A204.1 (cell line): ENCODE data around the gene ALDH1B1.
"Not testable (repeated sequence)": the region's sequence is repeated elsewhere in the genome, so short reads cannot be mapped to it uniquely, and the experiment has no call there.

Source experiments
- FAIRE-seq: peaks from 2 replicates; lab custom pipeline; 2012; peaks lifted over from hg19 to GRCh38; lab: Jason Lieb, UNC

Gene ALDH1B1

DNA sequence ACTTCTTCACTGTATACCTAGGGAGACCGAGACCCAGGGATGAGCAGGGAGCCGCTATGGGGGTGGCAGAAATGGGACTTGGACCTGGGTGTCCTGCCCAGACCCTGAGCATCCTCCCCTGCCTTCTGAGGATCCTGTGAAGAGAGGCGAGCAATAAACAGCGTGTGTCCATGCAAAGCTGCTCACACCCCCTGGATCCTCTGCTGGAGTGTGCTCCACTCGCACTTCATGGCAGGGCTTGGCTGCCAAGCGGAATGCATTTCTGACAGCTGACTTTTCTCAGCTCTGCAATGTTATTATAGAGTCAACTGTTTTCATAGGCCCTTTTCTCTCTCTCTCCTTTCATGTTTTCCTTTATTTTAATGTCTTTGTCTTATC, 31.0 kb upstream of the ALDH1B1 start:
- no peak for FAIRE-seq

DNA sequence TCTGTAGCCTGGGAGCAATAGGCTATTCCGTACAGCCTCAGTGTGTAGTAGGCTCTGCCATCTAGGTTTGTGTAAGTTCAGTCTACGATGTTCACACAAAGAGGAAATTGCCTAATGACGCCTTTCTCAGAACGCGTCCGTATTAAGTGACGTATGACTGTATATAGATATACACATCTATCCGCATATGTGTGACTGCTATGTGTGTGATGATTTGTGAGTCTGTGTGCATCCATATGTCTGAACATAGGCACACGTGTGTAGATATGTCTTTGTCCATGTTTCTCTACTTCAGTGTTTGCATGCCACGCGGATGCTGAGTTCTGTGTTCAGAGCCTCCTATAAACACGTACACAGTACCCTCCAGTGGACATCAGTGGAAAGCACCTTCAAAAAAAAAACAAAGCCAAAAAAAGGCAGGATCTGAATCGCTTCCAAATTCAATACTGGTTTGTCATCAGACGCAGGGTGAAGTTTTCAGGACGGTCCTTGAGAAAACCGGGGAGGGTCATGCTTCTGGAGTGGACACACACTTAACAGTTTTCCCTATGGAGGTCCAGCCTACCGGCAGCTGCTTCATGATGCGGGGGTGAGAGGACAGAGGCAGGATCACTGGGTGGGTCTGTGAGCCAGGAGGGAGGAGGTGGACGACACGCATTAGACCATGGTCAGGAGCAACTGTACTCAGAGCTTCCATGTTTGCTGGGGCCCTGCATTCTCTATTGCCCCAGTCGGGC, 29.5 kb upstream of the ALDH1B1 start:
- no peak for FAIRE-seq

DNA sequence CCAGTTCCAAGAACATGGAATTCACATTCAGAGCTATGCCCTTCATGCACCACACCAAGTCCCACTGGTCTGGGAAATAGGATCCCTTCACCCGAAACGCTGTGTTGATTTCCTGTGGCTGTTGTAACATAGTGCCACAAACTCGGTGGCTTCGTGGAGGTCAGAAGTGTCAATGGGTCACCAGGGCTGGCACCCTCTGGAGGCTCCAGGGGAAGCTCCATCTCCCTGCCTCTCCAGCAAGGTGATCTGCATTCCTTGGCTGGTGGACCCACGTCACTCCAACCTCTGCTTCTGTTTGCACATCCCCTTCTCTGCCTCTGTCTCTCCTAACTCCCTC, 28.9 kb upstream of the ALDH1B1 start:
- FAIRE-seq, result no peak

DNA sequence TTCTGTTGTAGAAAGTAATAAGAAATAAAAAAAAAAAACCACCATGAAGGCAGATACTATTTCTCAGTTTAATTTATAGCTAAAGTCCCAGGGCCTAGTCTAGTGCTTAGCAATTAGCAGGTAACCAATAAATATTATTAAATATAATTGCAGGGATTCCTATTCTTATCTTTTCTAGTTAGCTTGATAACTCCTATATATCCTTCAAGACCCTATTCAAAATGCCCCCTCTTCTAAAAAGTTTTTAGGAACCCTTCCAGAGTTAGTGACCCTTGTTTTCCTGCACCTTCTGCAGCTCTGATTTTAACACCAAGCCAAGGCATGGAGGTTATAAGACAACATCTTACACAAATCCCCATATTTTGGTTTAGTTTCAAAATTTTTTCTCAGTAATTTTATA, 24.6 kb upstream of the ALDH1B1 start:
- FAIRE-seq, result no peak

DNA sequence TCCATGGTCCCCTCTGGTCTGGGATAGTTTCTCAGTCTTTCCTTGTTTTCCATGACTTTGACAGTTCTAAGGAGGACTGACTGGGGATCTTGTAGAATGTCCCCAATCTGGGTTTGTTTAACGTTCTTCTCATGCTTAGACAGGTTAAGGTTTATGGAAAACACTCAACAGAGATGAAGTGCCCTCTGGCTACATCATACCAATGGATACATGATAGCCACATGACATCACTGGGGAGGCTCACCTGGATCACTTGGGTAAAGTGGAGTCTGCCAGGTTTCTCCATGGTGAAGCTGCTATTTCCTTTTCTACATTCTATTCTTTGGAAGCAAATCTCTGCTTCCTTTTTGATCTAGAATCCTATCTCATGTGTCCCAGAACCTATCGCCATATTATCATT, 23.8 kb upstream of the ALDH1B1 start:
- FAIRE-seq, result no peak

DNA sequence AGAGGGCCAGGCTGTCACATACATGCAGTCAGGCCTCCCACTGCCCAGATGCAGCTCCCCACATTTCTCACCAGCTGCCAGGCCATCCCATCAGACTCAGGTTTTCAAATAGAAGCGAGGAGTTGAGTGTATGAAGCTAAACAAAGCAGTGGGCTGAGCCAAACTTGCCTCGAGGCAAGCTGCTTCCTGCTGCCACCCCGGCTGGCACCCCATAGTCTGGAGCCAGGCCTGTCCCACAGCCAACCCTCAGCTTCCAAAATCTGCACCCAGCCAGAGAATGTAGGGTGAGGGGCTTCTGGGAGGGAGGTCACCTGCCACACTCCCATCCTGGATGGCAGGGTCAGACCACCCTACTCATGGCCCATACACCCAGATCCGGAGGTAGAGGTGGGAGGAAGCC, 22.3 kb upstream of the ALDH1B1 start:
- FAIRE-seq, result no peak

DNA sequence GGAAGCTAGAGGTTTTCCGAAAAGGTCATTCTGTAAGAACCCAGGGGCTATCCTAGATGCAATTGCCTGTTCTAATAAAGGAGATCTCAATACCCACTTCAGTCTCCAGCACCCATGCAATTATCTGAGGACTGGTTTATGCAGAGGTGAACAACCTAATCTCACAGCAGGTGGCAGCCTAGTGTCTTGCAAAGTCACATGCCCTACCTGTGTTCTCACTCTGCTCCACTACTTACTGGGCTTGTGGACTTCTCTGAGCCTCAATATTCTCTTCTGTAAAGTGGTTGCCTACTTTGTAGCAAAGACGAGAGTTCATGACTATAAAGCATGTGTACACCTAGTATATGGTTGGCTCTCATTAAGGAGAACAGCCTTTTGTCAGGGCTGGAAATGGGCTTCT, 21.0 kb upstream of the ALDH1B1 start:
- no peak for FAIRE-seq

DNA sequence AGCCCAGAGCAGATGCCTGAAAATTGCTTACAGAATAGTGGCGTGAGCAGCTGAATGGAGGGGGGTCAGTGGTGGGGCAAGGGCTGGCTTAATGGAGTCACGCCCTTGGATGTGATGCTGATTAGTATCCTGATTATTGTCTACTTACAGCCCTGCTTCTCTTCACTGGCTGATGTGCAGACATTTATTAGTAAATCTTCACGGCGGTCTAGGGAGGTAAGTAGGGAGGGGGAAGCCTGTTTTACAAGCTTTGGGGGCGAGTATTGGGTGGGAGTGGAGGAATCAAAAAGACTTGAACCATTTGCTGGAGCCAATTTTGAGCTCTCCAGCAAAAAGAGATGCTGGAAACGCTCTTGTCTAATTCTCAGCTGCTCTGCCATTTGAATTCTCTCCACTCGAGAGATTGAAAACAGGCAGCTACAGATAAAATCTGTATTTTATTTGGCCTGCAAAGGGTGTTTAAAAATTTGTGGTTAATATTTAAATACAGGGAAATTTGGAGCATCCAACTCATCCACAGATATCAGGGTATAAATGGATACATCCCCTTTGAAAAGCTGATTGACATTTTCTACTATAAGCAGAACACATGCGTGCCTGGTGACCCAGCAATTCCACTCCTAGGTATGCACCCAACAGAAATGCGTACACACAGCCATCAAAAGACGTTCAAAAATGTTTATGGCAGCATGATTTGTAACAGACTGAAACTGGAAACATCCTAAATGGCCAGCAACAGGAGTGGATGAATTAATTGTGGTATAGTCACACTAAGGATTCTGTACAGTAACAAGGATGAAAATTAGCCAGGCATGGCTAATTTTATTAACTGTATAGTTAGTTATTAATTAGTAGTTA, 19.5 kb upstream of the ALDH1B1 start:
- FAIRE-seq, result no peak

DNA sequence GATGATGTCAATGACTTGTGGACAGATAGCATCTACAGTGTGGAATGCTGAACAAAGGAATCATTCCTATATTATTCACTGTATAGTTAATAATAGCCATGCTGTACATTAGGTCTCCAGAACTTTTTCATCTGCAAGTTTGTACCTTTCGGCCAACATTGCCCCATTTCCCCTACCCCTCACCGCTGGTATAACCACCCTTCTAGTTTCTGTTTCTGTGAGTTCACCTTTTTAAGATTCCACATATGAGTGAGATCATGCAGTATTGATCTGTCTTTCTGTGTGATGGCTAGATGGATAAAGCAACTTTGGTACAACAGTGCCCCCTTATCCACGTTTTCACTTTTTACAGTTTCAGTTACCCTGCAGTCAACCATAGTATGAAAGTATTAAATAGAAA, 18.8 kb upstream of the ALDH1B1 start:
- no peak for FAIRE-seq

DNA sequence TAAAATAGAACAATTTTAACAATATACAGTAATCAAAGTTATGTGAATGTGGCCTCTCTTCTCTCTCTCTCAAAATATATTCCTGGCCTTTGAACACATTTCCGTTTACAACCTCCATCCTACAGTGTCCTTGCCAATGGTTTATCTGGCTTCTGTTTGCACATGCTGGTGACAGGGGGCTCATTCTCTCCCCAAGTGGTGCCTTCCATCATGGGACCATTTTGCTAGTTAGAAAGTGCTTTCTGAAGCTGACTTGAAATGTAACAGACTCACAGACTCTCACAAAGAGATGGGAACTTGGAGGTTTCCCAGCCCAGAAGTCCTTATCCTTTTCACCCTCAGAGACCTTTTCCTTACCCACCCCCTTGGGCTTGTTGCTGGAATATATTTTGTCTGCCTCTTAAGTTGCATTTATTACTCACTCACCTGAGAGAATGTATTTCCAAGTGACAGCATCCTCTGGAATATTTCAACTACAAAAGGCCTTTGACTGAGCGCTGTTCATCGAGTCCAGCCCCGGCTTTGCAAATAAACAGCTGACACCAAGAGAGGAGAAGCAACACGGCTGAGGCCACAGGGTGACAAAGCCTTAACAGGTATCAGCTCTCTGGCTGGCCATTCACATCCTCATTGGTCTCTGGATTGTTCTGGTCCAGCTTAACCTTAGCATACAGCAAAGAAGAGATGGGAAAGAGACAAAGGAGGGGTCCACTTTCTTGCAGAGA, 17.5 kb upstream of the ALDH1B1 start:
- no peak for FAIRE-seq

DNA sequence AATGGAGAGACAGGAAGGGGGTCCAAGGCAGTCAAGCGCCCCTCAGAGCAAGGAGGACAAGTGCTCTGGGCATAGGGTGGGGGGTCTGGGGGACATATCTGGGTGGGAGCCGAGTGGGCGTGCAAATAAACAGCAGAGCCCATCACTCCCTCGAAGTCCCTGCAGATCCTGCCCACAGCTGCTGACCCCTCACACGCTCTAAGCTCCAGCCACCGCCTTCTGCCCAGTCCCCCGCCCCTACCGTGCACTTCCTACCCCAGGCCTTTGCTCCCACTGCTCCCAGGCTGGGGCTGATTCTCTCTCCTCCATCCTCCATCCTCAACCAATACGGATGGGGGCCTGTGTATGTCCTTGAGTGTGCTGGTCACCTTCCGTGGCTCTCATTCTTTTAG, 16.9 kb upstream of the ALDH1B1 start:
- no peak for FAIRE-seq

DNA sequence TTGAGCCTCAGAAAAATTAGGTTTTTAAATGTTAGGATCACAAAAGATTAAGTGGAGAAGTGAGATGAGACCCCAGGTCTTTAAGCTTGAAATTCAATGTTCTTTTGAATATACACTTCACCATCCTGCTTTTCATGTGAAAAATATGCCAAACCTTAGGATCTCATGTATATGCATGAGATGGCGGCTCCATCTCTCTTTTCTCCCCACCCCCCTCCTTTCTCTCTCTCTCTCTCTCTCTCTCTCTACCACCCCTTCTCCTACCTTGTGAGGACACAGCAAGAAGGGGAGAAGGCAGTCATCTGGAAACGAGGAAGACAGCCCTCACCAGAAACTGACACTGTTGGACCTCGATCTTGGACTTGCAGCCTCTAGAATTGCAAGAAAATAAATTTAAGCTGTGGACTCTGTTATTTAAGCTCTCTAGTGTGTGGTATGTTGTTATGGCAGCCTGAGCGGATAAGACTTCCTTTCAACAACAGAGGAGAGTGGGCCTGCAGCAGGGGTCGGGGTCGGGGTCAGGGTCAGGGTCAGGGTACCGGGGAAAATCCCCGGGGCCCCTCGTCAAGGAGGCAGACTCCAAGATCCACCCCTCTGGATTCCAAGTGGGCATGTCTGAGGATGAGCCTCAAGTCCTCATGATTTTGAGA, 16.4 kb upstream of the ALDH1B1 start:
- FAIRE-seq, result no peak

DNA sequence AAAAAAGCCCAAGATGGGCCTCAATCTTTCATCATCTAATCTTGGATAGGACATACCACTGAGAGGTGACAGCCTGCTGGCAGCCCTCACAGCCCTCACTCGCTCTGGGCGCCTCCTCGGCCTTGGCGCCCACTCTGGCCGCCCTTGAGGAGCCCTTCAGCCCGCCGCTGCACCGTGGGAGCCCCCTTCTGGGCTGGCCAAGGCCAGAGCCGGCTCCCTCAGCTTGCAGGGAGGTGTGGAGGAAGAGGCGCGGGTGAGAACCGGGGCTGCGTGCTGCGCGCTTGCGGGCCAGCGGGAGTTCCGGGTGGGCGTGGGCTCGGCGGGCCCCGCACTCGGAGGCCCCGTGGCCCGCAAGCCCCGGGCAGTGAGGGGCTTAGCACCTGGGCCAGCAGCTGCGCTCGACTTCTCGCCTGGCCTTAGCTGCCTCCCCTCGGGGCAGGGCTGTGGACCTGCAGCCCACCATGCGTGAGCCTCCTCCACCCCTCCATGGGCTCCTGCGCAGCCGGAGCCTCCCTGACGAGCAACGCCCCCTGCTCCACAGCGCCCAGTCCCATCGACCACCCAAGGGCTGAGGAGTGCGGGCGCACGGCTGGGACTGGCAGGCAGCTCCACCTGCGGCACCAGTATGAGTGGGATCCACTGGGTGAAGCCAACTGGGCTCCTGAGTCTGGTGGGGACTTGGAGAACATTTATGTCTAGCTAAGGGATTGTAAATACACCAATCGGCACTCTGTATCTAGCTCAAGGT, 15.0 kb upstream of the ALDH1B1 start:
- not testable (repeated sequence) for FAIRE-seq

DNA sequence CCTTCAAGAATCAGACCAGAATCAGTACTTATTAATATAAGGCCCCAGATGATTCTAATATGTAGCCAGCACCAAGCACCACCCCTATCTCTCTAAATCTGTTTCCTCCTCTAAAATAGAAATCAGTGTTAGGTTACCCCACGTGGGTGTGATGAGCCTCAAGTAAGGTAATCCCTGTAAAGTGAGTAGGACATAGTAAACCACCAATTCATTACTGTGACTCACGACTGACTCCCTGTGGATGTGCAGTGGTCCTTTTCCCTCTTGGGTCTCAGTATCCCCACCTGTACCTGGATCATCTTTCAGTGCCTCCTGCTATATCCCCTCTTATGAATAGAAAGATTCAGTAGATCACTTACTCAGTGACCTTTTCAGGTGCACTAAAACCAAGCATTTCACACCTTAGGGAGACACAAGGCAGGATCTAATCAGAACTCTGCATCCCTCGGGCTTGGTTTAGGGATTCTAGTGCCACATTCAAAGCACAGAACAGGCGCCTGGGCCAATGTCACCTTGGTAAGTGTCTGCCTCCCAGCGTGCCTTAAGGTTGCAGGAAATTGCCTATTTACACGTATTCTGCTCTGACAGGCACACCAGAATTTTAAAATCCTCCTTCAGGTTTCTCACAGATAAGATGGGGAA, 12.2 kb upstream of the ALDH1B1 start:
- no peak for FAIRE-seq

DNA sequence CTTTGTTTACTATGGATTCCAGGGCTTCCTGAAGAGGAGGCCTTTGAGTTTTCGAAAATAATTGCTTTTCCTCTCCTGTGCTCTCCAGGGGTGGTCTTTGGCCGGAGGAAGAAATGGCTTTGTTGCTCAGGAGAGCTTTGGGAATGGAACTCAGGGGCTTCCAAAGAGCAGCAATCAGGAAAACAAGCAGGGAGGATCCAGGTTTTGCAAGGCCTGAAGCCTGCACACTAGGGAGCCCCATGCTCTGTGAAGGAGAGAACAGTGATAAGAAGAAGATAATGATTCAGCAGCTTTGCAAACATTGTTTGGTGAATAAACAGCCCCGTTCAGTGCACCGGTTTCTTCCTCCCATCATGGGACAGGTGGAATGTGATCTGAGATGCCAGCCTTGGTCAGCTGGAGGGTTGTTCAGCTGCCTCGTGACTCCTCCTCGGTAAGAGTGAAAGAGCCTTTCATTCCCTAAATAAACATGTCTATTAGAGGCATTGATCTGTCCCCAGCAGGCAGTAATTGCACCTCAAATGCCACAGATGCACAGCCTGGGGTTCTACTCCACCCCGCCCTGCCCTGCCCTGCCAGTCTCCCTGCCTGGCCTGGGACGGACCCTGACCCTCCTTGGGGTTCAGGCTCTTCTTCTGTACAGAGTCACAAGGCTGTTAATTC, 11.5 kb upstream of the ALDH1B1 start:
- FAIRE-seq, result no peak

DNA sequence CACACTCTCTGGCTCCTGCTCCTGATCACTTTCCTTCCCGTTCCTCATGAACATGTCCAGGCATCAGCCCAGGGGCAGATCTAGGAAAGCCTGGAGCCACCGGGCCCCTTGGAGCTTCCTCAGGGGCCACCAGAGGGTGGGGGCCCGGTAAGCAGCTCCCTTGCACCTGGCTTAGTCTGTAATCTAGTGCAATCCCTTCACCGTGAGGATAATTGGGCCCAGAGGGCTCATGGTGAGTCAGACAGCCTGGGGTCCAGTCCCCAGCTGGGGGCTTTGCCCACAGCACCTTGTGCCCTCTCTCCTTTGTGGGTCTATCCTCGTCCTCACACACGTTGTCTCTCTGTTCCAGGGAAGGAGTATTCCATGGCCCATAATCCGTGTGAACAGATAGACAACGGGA, 10.4 kb upstream of the ALDH1B1 start:
- no peak for FAIRE-seq

DNA sequence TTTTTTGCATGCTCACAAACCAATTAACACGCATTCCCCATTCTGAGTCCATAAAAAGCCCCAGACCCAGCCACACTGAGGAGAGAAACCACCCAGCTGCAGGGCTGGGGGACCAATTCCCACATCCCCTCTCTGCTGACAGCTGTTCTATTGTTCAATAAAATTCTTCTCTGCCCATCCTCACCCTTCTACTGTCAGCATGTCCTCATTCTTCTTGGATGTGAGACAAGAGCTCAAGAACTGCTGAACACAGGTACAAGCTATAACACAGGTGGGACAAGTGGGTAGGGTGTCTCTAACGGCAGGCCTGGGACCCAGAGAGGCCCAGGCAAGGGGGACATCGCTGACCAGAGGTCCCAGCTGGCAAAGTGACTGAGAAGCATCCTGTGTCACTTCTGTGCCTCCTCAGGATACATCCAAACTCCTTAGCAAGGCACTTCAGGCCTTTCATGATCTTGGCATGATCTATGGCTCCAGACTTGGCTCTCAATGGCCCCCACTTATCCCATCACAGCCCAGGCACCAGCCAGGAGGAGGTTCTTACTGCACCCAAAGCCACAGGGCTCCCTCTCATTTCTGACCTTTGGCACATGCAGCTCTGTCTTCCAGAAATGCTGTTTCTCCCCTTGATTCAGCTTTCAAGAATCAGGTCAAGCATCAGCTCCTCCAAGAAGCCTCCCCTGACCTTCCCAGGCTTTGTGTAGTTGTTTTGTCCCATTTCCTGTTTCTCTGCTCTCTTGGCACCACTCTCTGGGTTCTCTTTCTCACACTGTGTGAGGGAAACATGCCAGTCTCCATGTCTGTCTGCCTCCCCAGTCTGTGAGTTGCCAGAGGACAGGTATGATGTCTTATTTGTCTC, 7.3 kb upstream of the ALDH1B1 start:
- no peak for FAIRE-seq

DNA sequence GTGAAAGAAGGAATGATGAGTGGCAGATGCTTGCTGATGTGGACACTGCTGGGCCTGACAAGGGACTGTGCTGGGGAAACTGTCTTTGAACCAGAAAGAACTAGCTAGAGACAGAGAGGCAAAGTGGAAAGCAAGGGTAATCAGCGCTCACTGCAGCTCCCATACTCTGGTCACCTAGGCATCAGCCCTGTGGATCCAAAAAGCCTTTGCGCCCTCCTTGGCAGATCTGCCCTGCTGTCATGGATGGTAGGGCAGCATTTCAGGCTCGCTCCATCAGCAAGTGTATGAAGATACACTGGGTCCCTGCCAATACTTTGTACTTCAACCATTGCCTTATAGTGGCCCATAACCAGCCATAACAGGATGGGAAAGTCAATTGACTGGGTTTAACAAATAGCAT, 6.6 kb upstream of the ALDH1B1 start:
- FAIRE-seq, result no peak

DNA sequence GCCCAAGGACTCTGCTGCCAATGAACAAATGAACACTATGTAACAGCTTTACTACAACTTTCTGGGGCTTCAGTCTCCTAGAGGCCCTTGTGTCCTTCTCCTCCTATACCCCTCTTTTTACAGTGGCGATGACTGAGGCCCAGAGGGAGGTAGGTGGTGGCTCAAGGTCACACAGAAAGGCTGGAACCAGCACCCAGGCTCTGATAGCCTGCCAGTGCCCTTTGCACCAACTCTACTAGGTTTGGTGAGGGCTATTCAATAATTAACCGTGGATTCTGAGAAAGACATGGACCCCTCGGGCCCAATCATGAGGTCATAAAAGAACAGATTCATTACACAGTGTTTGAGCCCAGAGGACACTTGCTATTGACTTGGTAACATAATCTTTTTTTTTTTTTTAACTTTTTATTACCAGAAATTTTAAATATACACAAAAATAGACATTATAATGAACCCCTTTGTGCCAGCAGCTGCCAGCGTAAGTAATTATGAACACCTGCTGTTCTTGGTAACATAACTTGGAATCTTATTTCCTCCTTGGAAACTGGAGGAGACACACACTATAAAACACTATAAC, 6.1 kb upstream of the ALDH1B1 start:
- no peak for FAIRE-seq

DNA sequence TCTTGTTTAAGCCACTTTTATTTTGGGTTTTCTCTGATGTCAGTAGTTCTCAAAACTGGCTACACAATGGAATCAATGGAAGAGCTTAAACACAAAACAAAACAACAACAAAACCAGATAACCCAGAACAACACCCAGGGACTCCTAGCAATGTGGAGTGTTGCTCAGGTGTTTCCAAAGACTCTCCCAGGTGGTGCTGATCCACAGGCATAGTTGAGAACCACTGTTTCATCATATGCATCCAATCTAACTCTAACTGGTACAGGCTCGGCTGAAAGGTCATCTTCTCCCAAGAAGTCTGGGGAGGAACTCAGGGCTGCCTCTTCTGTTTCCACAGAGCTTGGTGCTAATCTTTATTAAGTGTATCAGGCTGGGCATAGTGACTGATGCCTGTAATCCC, 5.4 kb upstream of the ALDH1B1 start:
- FAIRE-seq, result no peak
